ENCODE results near the gene HNRNPLL. TPM values are rescaled to one million over a fixed set of nuclear protein-coding genes. Genes with fewer than 3 reads are reported as not detected.

HNRNPLL gene
- total and polyA plus RNA-seq, 11 donors, result 6.9 to 33.2 (median 23.2) TPM

- ATAC-seq, result peak in 3 of 4 donors; percentile 49 to 58 (median 51)
- 62 to 74% (median 65%) methylated on average over 4 of the region's 4 CpGs for WGBS, 4 donors
- H3K9me3 ChIP-seq, result no peaks in the 10 kb centered on the region
- TF ChIP-seq CTCF (IDR thresholded peaks at IDR 0.05) (no peak), POLR2A (IDR thresholded peaks at IDR 0.05) (no peak)
- H3K27me3 ChIP-seq, result no peaks in the 10 kb centered on the region
- H3K27ac ChIP-seq, result peak overlapping the region in 5 of 12 donors; percentile 13 to 76 (median 57)
- H3K4me1 ChIP-seq, result peaks cover 0 to 48% (median 7%) of the 10 kb centered on the region in 12 donors
- no peaks in the 10 kb centered on the region for H3K36me3 ChIP-seq
- DNase-seq, result no peak
- intact Hi-C loops (cut with DNase I), result loop anchor here in 1 of 10 donors (5.0 kb wide), 1 partner anchor 33 kb away; no protein-coding TSS in a partner anchor
- no peak overlapping the region for H3K4me3 ChIP-seq
Observed at GRCh38 chr2:38619458-38620164, 16.9 kb upstream of the HNRNPLL start.

- intact Hi-C loops (cut with DNase I), result loop anchor here in 1 of 10 donors (5.0 kb wide), 1 partner anchor 35 kb away; no protein-coding TSS in a partner anchor
- 81 to 96% (median 86%) methylated on average over 3 of the region's 3 CpGs for WGBS, 4 donors
- peaks cover 0 to 65% (median 7%) of the 10 kb centered on the region in 12 donors for H3K4me1 ChIP-seq
Observed at GRCh38 chr2:38617301-38617700, 14.6 kb upstream of the HNRNPLL start.

GRCh38 chr2:38615237-38615636 lies 12.5 kb upstream of the HNRNPLL start:
- H3K27me3 ChIP-seq, result no peaks in the 10 kb centered on the region
- H3K4me3 ChIP-seq, result no peak overlapping the region
- ATAC-seq (no peak), DNase-seq (no peak)
- H3K36me3 ChIP-seq, result no peaks in the 10 kb centered on the region
- H3K4me1 ChIP-seq, result peaks cover 0 to 70% (median 5%) of the 10 kb centered on the region in 12 donors
- no peaks in the 10 kb centered on the region for H3K9me3 ChIP-seq
- TF ChIP-seq POLR2A (IDR thresholded peaks at IDR 0.05) (no peak), CTCF (IDR thresholded peaks at IDR 0.05) (no peak)
- WGBS, 4 donors, result 63 to 77% (median 70%) methylated on average over 1 of the region's 1 CpG
- intact Hi-C loops (cut with DNase I), result loop anchor here in 1 of 10 donors (5.0 kb wide), 1 partner anchor 37 kb away; no protein-coding TSS in a partner anchor
- no peak overlapping the region for H3K27ac ChIP-seq

More at GRCh38 chr2:38617301-38617700, 14.6 kb upstream of the HNRNPLL start:
- TF ChIP-seq CTCF (IDR thresholded peaks at IDR 0.05) (no peak), POLR2A (IDR thresholded peaks at IDR 0.05) (no peak)
- H3K36me3 ChIP-seq, result no peaks in the 10 kb centered on the region
- DNase-seq (no peak), ATAC-seq (no peak)
- no peak overlapping the region for H3K4me3 ChIP-seq
- H3K9me3 ChIP-seq, result no peaks in the 10 kb centered on the region
- H3K27ac ChIP-seq, result no peak overlapping the region
- H3K27me3 ChIP-seq, result no peaks in the 10 kb centered on the region

GRCh38 chr2:38613849-38614213 lies 11.1 kb upstream of the HNRNPLL start:
- Histone ChIP-seq H3K9me3 (no peaks in the 10 kb centered on the region), H3K27me3 (no peaks in the 10 kb centered on the region), H3K4me1 (peaks cover 0 to 56% (median 0%) of the 10 kb centered on the region in 12 donors), H3K27ac (peak overlapping the region in 1 of 12 donors; percentile 72), H3K4me3 (no peak overlapping the region), H3K36me3 (no peaks in the 10 kb centered on the region)
- 58 to 78% (median 75%) methylated on average over 3 of the region's 3 CpGs for WGBS, 4 donors
- no peak for TF ChIP-seq POLR2A (IDR thresholded peaks at IDR 0.05)
- TF ChIP-seq CTCF (IDR thresholded peaks at IDR 0.05), result no peak
- no peak for ATAC-seq
- intact Hi-C loops (cut with DNase I), result no loop called here
- no peak for DNase-seq

Data from heart left ventricle (tissue), 16 donors.